GM13976 (cell line): ENCODE results near the gene YJU2.
"Not testable (repeated sequence)": the region's sequence is repeated elsewhere in the genome, so short reads cannot be mapped to it uniquely, and the experiment has no call there.

Source experiments
- DNase-seq: peaks from one replicate; pipeline ENCODE4 v3.0.0; 2012; ENCODE audit warnings: low spot score
- CTCF ChIP-seq: IDR thresholded peaks from 2 replicates; pipeline ENCODE4 v1.5.1; 2012; ENCODE audit warnings: borderline replicate concordance, mild to moderate bottlenecking; ENCODE audit not compliant: insufficient read depth; ENCODE audit errors: extremely low read depth, missing control alignments, control extremely low read depth
- in situ Hi-C: fragments of 300-500 bp; cut with MboI; formaldehyde crosslinking; loops from one replicate; pipeline ENCODE4 v1.12.0; 2022; ENCODE audit warnings: low sequenced_read_pairs, mixed read lengths, inconsistent platforms; ENCODE audit not compliant: unreplicated experiment

YJU2 gene

GRCh38 chr19:4227771-4228170, 19.1 kb upstream of the YJU2 start:
- in situ Hi-C loops: no loop called here
- DNase-seq: no peak
- TF ChIP-seq CTCF: no peak

GRCh38 chr19:4228765-4229178, 18.1 kb upstream of the YJU2 start:
- TF ChIP-seq CTCF: no peak
- no peak for DNase-seq
- in situ Hi-C loops: no loop called here

GRCh38 chr19:4229179-4229931, 17.5 kb upstream of the YJU2 start, which contains the start of gene EBI3:
EBI3 (plus strand) TSS chr19:4229523; CDS start chr19:4229551, 28 bp downstream.
- peak; percentile 90 for DNase-seq
- in situ Hi-C loops: no loop called here
- no peak for TF ChIP-seq CTCF

GRCh38 chr19:4230237-4230636, 16.6 kb upstream of the YJU2 start:
- DNase-seq, in situ Hi-C loops: not testable (repeated sequence)

GRCh38 chr19:4231521-4231920, 15.4 kb upstream of the YJU2 start:
- DNase-seq, in situ Hi-C loops: not testable (repeated sequence)

GRCh38 chr19:4232139-4232538, 14.7 kb upstream of the YJU2 start:
- in situ Hi-C loops: not testable (repeated sequence)

GRCh38 chr19:4232614-4233281, 14.1 kb upstream of the YJU2 start:
- DNase-seq: no peak
- in situ Hi-C loops: no loop called here
- no peak for TF ChIP-seq CTCF

More at GRCh38 chr19:4232139-4232538, 14.7 kb upstream of the YJU2 start:
- not testable (repeated sequence) for DNase-seq

GRCh38 chr19:4233282-4233853, 13.5 kb upstream of the YJU2 start:
- peak; percentile 76 for DNase-seq
- peak; percentile 91 for TF ChIP-seq CTCF
- in situ Hi-C loops: no loop called here
